ENCODE measurements around the gene TM2D1.

GRCh38 chr1:61743431-61743705 is 18.4 kb upstream of the TM2D1 start:
- no peak for TF ChIP-seq POLR2AphosphoS5 (IDR thresholded peaks at IDR 0.05)
- TF ChIP-seq, protein P1, sequence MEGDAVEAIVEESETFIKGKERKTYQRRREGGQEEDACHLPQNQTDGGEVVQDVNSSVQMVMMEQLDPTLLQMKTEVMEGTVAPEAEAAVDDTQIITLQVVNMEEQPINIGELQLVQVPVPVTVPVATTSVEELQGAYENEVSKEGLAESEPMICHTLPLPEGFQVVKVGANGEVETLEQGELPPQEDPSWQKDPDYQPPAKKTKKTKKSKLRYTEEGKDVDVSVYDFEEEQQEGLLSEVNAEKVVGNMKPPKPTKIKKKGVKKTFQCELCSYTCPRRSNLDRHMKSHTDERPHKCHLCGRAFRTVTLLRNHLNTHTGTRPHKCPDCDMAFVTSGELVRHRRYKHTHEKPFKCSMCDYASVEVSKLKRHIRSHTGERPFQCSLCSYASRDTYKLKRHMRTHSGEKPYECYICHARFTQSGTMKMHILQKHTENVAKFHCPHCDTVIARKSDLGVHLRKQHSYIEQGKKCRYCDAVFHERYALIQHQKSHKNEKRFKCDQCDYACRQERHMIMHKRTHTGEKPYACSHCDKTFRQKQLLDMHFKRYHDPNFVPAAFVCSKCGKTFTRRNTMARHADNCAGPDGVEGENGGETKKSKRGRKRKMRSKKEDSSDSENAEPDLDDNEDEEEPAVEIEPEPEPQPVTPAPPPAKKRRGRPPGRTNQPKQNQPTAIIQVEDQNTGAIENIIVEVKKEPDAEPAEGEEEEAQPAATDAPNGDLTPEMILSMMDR (IDR thresholded peaks at IDR 0.05), result no peak
- TF ChIP-seq POLR2A (IDR thresholded peaks at IDR 0.05), result no peak
